Skin epidermis (tissue), 12 donors: ENCODE measurements around the gene RCOR2.

ENCODE experiments used
- H3K27ac ChIP-seq, 21 experiments: fragments of 200-600 bp; sonication (generic) in 11 of 21; one replicate each; pipeline ENCODE4 v1.5.0; 2020; ENCODE audit warnings: mild to moderate bottlenecking in 3 of 21, inconsistent platforms in 2 of 21, moderate library complexity in 2 of 21
- H3K4me3 ChIP-seq, 7 experiments: fragments of 200-600 bp; sonication (generic) in 2 of 7; one replicate each; pipeline ENCODE4 v1.5.0; 2020; ENCODE audit warnings: inconsistent platforms in 2 of 7, mild to moderate bottlenecking in 2 of 7, moderate library complexity in 1 of 7

The RCOR2 gene

DNA sequence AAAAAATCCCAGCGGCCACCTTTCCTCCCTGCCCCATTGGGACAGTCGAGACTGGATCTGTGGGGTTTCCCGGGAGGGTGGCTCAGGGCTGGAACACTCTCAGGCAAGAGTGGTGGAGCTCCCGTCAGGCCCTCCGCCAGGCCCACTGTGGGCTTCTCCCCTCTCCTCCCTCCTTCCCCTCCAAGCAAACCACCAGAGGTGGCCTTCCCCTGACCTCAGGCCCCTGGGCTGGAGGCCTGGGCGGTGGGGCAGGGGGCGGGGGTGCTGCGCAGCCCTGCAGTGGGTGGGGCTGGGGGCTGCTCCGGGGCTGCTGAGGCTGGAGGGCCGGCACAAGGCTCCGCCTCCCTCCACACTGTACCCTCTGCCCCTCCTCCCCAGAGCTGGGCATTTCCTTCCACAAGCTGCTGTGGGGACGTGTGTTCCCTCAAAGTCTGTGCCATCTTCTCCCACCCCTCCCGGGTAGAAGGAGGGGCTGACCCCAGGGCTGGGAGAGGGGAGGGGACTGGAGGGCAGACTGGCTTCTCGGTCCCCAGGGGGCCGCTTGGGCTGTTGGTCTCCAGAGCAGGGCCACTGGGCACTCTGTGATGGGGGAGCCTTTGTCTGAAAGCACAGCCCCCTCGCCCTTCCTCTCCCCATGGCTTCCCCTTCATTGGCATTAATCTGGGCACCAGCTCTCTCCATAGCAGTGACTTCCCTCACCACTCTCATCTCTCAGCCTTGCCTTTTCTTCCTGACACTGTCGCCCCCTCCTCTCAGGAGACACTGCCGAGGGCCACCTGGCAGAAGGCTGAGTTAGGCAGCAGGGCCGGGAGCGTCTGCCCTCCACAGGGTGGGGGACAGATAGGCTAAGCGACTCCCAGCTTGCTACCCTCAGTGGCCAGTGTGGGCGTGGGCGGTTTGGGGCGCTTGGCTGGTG is 7.1 kb downstream of the RCOR2 start:
- H3K27ac ChIP-seq, result peak overlapping the region in 2 of 21 experiments; percentile 6 to 17
- no peak overlapping the region for H3K4me3 ChIP-seq

DNA sequence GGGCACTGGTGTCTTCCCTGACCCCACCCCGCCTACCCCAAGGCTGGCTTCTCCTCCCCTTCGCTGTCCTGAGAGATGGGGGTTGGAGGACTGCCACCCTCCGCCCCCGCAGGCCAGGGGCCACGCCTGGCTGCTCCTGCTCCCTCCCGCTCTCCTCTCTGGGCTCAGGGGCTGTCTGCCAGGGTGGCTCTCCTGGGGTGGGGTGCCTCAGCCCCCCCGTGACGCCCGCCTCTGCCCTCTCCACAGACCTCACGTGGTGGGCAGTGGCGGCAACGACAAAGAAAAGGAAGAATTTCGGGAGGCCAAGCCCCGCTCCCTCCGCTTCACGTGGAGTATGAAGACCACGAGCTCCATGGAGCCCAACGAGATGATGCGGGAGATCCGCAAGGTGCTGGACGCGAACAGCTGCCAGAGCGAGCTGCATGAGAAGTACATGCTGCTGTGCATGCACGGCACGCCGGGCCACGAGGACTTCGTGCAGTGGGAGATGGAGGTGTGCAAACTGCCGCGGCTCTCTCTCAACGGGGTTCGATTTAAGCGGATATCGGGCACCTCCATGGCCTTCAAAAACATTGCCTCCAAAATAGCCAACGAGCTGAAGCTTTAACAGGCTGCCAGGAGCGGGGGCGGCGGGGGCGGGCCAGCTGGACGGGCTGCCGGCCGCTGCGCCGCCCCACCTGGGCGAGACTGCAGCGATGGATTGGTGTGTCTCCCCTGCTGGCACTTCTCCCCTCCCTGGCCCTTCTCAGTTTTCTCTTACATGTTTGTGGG is 8.1 kb downstream of the RCOR2 start:
- H3K4me3 ChIP-seq, result no peak overlapping the region
- H3K27ac ChIP-seq, result peak overlapping the region in 1 of 21 experiments; percentile 6

DNA sequence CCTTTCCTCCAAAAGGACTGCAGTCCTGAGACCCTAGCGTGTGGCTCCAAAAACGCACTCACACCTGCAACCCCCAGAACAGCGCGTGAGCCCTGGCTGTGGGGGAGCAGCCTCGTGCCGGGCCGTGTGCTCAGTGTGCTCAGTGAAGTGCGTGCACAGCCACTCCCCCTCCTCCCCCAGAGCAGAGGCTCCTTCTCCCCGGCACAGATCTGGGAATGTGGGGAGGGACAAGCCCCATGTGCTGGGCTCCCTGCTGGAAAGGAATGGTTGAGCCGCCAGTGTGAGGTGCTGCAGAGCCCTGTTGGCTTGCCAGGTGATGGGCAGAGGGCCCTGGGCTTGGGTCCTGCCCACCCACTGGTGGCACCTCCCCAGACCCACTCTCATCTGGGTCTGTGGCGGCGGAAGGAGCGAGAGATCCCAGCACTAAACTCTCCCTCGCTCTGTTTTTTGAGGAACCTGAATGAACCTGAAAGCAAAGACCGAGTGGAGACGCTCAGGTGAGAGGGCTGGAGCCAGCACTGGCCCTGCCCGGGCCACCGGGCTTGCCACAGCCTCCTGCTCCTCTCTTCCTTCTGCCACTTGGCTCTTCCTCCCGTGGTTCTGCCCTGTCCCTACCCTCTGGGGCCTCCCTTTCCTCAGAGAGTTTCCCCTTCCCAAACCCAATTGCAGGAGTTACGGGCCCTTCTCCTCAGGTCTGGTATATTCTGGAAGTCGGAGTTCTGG is 9.0 kb downstream of the RCOR2 start:
- H3K27ac ChIP-seq, result peak overlapping the region in 1 of 21 experiments; percentile 25
- H3K4me3 ChIP-seq, result no peak overlapping the region

DNA sequence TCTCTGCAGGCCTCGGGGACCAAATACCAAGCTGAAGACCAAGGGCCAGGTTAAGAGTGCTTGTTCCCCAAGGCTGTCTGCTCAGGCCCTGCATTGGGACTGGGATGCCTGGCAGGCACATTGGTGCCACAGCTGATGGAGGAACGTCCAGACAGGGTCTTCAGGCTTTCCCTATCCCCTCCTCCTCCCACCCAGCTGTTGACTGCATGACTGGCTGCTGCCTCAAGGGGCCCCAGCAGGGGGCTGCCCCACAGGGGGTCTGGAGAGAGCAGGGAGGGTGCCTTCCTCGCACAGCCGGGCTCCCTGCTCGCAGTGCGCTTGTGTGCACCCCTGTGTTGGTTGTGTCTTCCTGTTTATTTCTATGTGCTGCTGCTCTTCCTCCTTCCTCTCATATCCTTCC is 9.9 kb downstream of the RCOR2 start:
- H3K27ac ChIP-seq, result no peak overlapping the region
- H3K4me3 ChIP-seq, result no peak overlapping the region

DNA sequence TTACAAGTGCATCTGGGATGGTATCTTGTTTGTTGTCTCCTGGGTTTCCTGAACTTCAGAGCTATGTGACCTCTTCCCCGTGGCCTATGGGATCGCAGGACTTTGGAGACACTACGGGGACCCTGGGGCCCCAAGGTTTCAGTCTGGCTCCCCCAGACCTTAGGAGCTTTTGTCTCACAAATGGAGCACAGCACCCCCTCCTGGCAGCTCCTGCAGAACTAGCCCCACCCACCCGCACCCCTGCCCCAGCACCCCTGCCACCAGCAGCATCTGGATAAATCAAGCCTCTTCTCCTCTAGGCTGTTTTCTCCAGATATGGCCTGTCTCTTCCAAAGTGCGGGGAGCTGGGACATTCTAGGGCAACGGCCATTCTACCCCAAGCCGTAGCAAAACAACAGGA is 10.4 kb downstream of the RCOR2 start:
- Histone ChIP-seq H3K4me3 (no peak overlapping the region), H3K27ac (no peak overlapping the region)

DNA sequence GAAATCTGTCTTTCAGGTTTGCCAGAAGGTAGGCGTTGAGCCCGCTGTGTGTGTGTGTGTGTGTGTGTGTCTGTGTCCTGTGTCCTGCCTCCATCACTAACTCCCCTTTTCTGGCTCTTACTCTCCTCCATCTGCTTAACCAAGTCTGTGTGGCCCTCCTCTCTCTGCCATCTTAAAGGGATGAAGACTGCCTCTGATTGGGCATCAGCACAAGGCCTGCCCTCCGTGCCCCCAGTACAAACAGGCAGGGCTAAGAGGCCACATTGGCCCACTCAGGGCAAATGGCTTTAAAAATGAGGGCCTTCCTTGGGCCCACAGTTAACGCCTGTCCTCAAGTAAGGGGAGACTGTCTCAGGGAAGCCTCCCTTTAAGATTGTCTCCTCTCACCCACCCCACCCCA is 10.9 kb downstream of the RCOR2 start:
- Histone ChIP-seq H3K27ac (no peak overlapping the region), H3K4me3 (no peak overlapping the region)

DNA sequence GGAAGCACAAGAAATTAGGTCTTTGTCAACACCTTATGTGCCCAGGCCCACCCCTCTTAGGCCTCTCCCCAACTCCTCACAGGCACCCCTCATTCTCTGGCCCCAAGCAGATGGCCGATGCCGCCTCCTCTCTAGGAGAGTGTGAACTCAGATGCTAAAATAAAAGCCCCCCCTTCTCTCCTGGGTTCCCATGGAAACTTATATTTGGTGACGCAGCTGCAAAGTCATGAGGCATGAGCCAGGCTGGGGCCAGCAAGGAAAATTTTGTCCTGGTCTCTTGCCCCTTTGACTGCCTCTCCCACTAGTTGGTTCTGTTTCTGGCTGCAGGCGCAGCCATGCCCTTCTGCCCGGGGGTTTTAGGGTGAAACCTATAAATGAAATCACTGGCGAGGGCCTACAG is 11.8 kb downstream of the RCOR2 start:
- H3K4me3 ChIP-seq, result no peak overlapping the region
- H3K27ac ChIP-seq, result no peak overlapping the region

DNA sequence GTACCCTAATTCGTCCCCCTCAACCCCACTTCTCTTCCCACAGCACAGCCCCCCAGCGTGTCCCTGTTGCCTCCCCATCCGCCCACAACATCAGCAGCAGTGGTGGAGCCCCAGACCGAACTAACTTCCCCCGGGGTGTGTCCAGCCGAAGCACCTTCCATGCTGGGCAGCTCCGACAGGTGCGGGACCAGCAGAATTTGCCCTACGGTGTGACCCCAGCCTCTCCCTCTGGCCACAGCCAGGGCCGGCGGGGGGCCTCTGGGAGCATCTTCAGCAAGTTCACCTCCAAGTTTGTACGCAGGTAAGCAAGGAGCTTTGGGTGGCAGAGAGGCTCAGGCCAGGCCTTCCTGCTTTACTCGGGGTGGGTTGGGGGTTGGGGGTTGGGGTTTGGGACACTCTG is 12.2 kb downstream of the RCOR2 start:
- Histone ChIP-seq H3K4me3 (no peak overlapping the region), H3K27ac (no peak overlapping the region)

DNA sequence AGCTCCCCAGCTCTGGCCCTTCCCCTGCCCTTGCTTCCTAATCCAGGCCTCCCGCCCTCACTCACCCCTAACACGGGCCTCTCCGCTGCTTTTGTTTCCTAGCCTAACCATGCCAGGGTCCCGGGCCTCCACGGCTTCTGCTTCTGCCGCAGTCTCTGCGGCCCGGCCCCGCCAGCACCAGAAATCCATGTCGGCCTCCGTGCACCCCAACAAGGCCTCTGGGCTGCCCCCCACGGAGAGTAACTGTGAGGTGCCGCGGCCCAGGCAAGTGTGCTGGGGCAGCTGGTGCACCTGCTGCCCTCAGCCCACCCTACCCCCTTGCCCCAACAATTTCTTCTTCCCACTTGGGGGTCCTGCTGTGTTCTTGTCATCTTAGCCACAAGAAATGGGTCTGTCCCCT is 13.1 kb downstream of the RCOR2 start:
- H3K4me3 ChIP-seq, result no peak overlapping the region
- H3K27ac ChIP-seq, result no peak overlapping the region

DNA sequence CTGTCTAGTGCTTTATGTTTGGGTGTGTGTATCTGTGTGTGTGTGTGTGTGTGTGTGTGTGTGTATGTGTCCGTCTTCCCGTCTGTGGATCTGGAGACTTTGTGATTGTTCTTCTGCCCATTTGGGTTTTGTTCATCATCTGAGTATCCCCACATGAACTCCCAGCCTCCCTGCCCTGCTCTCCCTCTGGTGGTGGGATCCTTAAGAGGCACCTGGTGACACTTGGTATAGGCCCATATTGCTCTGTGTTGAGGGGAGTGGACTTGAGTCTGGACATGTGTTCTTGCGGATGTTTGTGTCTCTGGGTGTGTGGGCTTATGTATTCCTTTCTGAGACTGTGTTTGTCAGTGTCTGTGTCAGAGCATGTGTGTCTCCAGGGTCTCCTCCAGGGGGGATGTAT is 15.3 kb downstream of the RCOR2 start:
- Histone ChIP-seq H3K4me3 (no peak overlapping the region), H3K27ac (no peak overlapping the region)

DNA sequence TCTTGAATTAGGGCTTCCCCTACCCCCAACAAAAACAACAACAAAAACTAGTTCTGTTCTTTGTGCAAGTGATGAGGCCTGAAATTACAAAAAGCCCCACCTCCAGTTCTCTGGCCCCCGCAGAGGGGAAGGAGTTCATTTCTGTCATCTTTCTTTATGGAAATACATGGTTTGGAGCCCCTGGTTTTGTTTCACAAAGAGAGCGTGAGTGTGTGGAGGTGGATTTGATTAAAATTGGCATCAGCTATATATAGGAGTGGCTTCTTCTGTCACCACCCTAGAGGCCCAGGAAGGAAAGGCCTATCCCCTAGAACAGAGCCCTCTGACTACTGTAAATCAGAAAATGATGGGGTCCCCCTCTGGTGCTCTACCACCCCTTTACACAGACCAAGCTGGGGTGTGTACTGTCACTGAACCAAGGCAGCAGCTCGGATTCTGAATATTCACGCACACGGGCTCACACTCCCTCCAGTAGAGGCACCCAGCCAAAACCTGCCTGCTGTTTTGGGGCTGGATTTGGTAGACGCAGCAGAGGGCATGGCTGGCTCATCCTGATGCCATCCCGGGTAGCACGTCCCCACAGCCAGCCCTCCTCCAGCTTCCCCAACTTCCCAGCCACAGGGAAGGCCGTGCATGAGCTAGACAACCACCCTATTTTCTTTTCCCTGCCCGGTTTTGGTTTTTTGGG is 19.4 kb downstream of the RCOR2 start:
- H3K4me3 ChIP-seq, result no peak overlapping the region
- H3K27ac ChIP-seq, result peak overlapping the region in 3 of 21 experiments; percentile 14 to 69 (median 35)

DNA sequence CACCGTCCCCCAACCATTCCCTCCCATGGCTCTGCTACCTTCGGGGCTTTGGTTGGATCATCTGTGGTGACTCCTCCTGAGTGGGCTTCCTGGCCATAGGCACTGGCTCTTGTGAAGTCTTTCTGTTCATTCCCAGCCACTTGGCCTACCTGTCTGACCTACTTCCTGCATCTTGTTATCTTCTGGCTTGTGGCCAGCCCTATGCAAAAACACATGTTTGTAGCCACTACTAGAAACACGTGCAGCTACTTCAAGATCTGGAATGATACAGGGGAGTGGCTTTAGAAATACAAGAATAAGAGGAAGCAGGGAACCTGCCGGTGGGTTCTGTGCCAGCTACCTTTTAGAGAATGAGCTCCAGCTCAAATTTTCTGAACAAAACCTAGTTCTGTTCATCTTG is 20.9 kb downstream of the RCOR2 start:
- no peak overlapping the region for H3K27ac ChIP-seq
- H3K4me3 ChIP-seq, result no peak overlapping the region

DNA sequence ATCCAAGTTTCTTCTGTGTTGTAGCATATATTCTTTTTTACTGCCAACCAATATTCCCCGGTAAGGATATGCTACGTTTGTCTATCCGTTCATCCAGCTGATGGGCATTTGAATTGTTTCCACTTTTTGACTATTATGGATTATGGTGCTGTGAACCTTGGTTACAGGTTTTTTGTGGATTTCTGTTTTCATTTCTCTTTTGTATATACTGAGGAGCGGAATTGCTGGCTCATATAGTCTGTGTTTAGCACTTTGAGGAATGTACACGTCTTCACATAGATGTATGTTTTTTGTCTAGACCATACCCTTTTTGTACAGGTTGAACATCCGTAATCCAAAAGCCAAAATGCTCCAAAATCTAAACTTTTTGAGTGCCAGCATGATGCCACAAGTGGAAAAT is 23.6 kb downstream of the RCOR2 start:
- Histone ChIP-seq H3K27ac (no peak overlapping the region), H3K4me3 (no peak overlapping the region)

DNA sequence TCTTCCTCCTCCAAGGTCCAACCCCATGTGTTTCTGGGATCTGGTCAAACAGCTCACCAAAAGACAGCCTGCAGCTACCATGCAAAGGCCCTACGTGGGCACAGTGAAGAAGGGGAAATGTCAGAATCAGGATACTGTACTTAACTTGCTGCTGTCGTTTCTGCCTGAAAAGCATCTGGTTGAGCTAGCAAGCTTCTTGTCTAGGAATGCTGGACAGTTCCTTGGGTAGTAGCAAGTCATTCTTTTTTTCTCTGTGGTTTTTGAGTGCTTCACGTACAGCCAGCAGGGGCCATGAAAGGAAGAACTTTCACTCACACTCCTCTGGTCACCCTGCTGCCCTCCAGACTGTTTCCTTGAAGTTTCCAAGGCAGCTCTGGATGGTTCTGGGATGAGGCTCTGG is 24.7 kb downstream of the RCOR2 start:
- H3K4me3 ChIP-seq, result no peak overlapping the region
- peak overlapping the region in 1 of 21 experiments; percentile 13 for H3K27ac ChIP-seq

DNA sequence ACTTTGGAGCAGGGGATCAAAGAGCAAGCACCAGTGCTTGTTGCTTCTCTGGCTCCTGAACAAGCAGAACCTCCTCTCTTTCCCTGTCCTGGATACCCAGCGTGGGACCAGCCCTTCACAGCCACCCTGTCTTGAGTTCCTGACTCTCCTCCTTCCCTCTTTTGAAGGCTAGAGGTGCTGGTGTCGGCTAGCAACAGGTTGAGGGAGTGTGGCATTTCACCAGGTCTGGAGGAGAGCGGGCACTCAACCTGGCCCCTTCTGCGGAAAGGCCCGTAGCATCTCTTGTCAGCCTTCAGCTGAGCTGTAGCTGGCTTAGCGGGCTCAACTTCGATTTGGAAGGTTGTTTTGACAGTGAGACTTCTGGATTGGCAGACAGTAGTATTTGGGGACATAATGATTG is 26.6 kb downstream of the RCOR2 start:
- H3K27ac ChIP-seq, result peak overlapping the region in 8 of 21 experiments; percentile 46 to 88 (median 83)
- no peak overlapping the region for H3K4me3 ChIP-seq

DNA sequence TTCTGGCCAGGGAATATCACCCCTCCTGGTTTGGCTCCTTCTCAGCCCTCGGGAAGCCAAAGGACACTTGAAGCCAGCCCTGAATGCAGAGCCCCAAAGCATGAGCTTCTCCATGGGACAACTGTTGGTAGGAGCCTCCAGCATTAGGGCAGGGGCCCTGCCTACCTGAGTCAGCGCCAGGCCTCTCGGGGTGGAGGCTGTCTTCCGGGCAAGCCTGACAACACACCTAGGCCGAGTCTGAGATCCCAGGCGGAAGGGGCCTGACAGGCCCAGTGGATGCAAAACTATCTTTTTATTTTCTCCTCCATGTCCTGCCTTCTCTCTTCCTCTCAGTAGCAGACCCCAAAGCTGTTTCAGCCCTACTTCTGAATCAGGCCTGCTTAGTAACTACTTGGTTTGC is 27.6 kb downstream of the RCOR2 start:
- Histone ChIP-seq H3K4me3 (peak overlapping the region in 6 of 7 experiments; percentile 18 to 41 (median 26)), H3K27ac (peak overlapping the region in 20 of 21 experiments; percentile 74 to 95 (median 84))

DNA sequence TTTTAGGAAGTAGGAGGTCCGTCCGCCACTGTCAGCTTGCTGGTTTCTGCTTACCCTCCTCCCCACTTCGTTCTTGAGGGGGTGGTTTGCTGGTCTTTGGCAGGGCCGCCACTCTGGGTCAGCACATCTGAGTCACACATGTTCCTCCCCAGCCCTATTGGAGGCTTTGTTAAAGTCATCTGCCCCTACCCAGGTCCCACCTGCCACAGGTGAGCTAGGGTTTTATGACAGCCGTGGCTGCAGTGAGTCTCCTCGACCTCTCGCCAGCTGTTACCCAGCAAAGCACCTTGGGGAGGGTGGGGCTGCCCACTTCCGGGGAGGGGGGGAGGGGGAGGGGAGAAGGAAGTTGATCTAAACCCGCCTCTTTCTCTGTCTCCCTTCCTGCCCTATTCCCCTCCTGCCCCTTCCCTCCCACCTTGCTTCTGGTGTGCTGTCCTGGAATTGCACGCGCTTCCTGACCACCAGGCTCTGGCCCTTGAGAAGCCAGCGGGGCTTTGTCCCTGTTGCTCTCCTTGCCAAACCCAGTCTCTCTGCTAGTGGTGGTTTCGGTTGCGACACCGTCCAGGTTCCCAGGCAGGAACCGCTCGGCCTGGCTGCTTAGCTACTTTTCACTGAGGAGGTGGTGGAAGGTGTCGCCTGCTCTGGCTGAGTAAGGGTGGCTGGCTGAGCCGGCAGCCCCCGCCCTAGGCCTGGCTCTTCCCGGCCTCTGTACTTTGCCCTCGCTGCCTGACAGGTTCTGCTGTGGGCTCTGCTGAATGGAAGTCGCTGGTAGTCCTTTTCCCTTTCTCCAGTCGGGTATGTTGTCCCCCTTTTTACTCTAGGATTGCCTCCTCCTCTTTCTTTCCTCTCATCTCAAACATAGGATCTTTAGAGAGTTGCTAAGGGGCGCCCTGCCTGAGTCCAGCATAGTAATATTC is 28.5 kb downstream of the RCOR2 start:
- H3K4me3 ChIP-seq, result peak overlapping the region; percentile 18 to 41 (median 29)

DNA sequence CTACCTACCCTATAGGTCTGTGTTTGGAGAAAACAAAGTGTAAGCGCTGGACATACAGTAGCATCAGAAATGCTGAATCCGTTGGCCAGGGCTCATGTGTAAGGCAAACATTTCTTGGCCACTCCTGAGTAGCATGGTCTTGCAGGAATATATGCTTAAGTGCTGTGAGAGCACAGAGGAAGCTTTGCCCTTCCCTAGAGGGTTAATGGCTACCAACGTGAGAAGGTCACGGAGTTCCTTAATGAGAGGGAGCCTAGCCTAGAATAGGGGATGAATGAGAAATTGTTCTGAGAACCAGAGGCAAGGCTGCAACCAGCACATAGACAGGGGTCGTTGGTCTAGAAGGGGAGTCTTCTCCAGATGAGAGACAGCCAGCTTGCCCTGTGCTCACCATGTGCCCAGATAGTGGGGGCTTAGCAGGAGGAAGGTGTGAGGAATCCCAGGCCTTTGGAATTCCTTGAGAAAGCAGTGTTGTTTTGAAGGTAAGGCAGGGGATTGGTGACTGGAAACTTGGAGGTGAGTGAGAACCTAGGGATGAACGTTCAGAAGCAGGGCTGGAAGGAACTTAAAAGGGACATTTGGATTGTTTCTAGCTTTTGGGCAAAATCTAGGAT is 29.5 kb downstream of the RCOR2 start:
- peak overlapping the region in 20 of 21 experiments; percentile 74 to 95 (median 84) for H3K27ac ChIP-seq
- no peak overlapping the region for H3K4me3 ChIP-seq

More for the DNA sequence above, 28.5 kb downstream of the RCOR2 start:
- H3K27ac ChIP-seq, result peak overlapping the region in 20 of 21 experiments; percentile 74 to 95 (median 84)
